HepG2 (cell line): Measurements from ENCODE around the gene ANKRD52. TPM values are rescaled to one million over a fixed set of nuclear protein-coding genes. Genes with fewer than 3 reads are reported as not detected.
A peak's percentile ranks its signal among the peaks of the same experiment; 100 is the strongest.

ENCODE experiments used
- ARID5B ChIP-seq: IDR thresholded peaks from 2 replicates; pipeline ENCODE4 v1.4.0; 2020; ENCODE audit warnings: mild to moderate bottlenecking, missing genetic modification reagents
- BRD4 ChIP-seq: sonication (generic); formaldehyde crosslinking; IDR thresholded peaks from 2 replicates; pipeline ENCODE4 v1.4.0; 2020; ENCODE audit warnings: missing genetic modification reagents
- FOXA1 ChIP-seq, 2 experiments: fragments of 450-650 bp in 1 of 2; sonication (generic) in 1 of 2; formaldehyde crosslinking in 1 of 2; IDR thresholded peaks; 2 replicates each; pipeline versions ENCODE4 v1.4.0 to v1.6.1; 2016 to 2020; ENCODE audit warnings: missing genetic modification reagents in 1 of 2
- FOXJ3 ChIP-seq: sonication (generic); formaldehyde crosslinking; IDR thresholded peaks from 2 replicates; pipeline ENCODE4 v1.4.0; 2020; ENCODE audit warnings: missing genetic modification reagents, mild to moderate bottlenecking, borderline replicate concordance
- GPN1 ChIP-seq: sonication (generic); formaldehyde crosslinking; IDR thresholded peaks from 2 replicates; pipeline ENCODE4 v1.5.1; 2020; ENCODE audit warnings: missing genetic modification reagents, borderline replicate concordance
- GZF1 ChIP-seq: sonication (generic); formaldehyde crosslinking; IDR thresholded peaks from 2 replicates; pipeline ENCODE4 v1.5.1; 2020; ENCODE audit warnings: mild to moderate bottlenecking, missing genetic modification reagents
- HDAC1 ChIP-seq: sonication (generic); formaldehyde crosslinking; IDR thresholded peaks from 2 replicates; pipeline ENCODE4 v1.5.1; 2020; ENCODE audit warnings: mild to moderate bottlenecking, missing genetic modification reagents
- KAT7 ChIP-seq: IDR thresholded peaks from 2 replicates; pipeline ENCODE4 v1.6.1; 2018; ENCODE audit warnings: borderline replicate concordance, missing compliant biosample characterization
- NFRKB ChIP-seq: fragments of 450-650 bp; IDR thresholded peaks from 2 replicates; pipeline ENCODE4 v1.6.1; 2017
- NR1H2 ChIP-seq: sonication (generic); formaldehyde crosslinking; IDR thresholded peaks from 2 replicates; pipeline ENCODE4 v1.8.1; 2022; ENCODE audit warnings: low read depth, missing genetic modification reagents, borderline replicate concordance
- NR3C1 ChIP-seq: sonication (generic); formaldehyde crosslinking; IDR thresholded peaks from 2 replicates; pipeline ENCODE4 v1.4.0; 2020; ENCODE audit warnings: missing genetic modification reagents
- RFX3 ChIP-seq: IDR thresholded peaks from 2 replicates; pipeline ENCODE4 v1.6.1; 2016; ENCODE audit warnings: missing biosample characterization, missing genetic modification reagents
- RORA ChIP-seq: sonication (generic); formaldehyde crosslinking; IDR thresholded peaks from 2 replicates; pipeline ENCODE4 v1.5.0; 2020; ENCODE audit warnings: mild to moderate bottlenecking, missing genetic modification reagents, moderate library complexity
- SP1 ChIP-seq, 2 experiments: fragments of 450-650 bp in 1 of 2; sonication (generic) in 1 of 2; formaldehyde crosslinking in 1 of 2; IDR thresholded peaks; 2 replicates each; pipeline versions ENCODE4 v1.4.0 to v1.6.1; 2016 to 2020; ENCODE audit warnings: missing genetic modification reagents in 1 of 2
- ZNF124 ChIP-seq: sonication (generic); formaldehyde crosslinking; IDR thresholded peaks from 2 replicates; pipeline ENCODE4 v1.4.0; 2020; ENCODE audit warnings: missing genetic modification reagents
- ZNF180 ChIP-seq: sonication (generic); formaldehyde crosslinking; IDR thresholded peaks from 2 replicates; pipeline ENCODE4 v1.4.0; 2020; ENCODE audit warnings: low read depth, missing genetic modification reagents, borderline replicate concordance
- ZNF558 ChIP-seq: sonication (generic); formaldehyde crosslinking; IDR thresholded peaks from 2 replicates; pipeline ENCODE4 v1.9.0; 2022; ENCODE audit warnings: mild to moderate bottlenecking, missing genetic modification reagents, borderline replicate concordance
- ZNF576 ChIP-seq: sonication (generic); formaldehyde crosslinking; IDR thresholded peaks from 2 replicates; pipeline ENCODE4 v1.4.0; 2020; ENCODE audit warnings: mild to moderate bottlenecking, missing genetic modification reagents
- ZNF660 ChIP-seq: sonication (generic); formaldehyde crosslinking; IDR thresholded peaks from 2 replicates; pipeline ENCODE4 v1.5.1; 2020; ENCODE audit warnings: mild to moderate bottlenecking, low read depth, missing genetic modification reagents, borderline replicate concordance
- polyA plus RNA-seq, 8 experiments: library from polyadenylated mRNA; depleted of rRNA in 3 of 8; stranded (reverse) in 7 of 8; unstranded in 1 of 8; fragments of >200 nt; fragmentation: Illumina TruSeq in 4 of 8; extraction: Trizol in 4 of 8; gene quantifications; 2 replicates each; pipeline versions ENCODE4 v1.2.1 to v1.2.3, GENCODE V29; 2011 to 2016; ENCODE audit warnings: low read depth in 4 of 8, missing spikeins in 1 of 8, mixed read lengths in 1 of 8; ENCODE audit not compliant: insufficient read depth in 1 of 8
- total RNA-seq, 5 experiments: library from RNA; depleted of rRNA; stranded (reverse); fragments of >200 nt; fragmentation: Illumina TruSeq; extraction: Trizol; gene quantifications; 2 replicates each; pipeline ENCODE4 v1.2.3, GENCODE V29; 2016; ENCODE audit warnings: low read depth in 1 of 5
- TF ChIP-seq, protein P1 (sequence below): sonication (generic); formaldehyde crosslinking; conservative IDR thresholded peaks from 2 replicates; pipeline ENCODE4 v1.5.0; 2020; ENCODE audit warnings: missing genetic modification reagents
- TF ChIP-seq, protein P2 (sequence below): sonication (generic); formaldehyde crosslinking; IDR thresholded peaks from 2 replicates; pipeline ENCODE4 v1.8.1; 2023; ENCODE audit warnings: mild to moderate bottlenecking, missing genetic modification reagents
- TF ChIP-seq, protein P3 (sequence below): IDR thresholded peaks from 2 replicates; pipeline ENCODE4 v1.6.1; 2016; ENCODE audit warnings: mild to moderate bottlenecking, missing biosample characterization, missing genetic modification reagents

Gene ANKRD52
- total and polyA plus RNA-seq, 2 of the 13 experiments (the other 11 are each of a cell fraction or from before 2014, with no cell fraction given) = 7.8 to 9.2 TPM

DNA sequence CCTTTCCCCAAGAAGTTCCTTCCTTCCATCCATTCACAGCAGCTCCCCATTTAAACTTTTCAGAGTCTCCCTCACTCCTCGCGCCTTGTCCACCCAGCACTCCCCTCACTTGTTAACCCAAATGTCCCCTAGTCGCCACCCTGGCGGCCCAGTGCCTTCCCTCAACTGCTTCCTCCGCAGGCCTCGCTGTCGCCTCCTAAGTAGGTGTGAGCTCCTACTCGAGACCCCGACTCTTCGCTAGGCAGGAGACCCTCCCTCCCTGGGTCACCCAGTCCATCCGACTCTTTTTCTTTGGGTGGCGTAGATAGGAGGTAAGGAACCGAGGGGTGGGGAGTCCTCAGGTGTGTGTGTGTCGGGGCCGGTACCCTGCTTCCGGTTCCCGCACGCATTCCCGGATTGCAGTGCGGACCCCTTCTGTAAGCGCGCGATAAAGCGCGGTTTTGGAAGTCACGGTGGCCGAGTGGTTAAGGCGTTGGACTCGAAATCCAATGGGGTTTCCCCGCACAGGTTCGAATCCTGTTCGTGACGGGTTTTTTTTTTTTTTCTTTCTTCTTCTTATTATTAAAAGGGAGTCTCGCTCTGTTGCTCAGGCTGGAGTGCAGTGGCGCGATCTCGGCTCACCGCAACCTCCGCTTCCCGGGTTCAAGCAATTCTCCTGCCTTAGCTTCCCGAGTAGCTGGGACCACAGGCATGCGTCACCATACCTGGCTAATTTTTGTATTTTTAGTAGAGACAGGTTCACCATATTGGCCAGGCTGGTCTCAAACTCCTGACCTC is 68.1 kb downstream of the ANKRD52 start (continued):
- TF ChIP-seq NR1H2 (CRISPR knock-in tag) (no peak), FOXA1 (IDR thresholded peaks at IDR 0.05) (no peak), FOXA1 (CRISPR knock-in tag; IDR thresholded peaks at IDR 0.05) (no peak), KAT7 (CRISPR knock-in tag) (peak; percentile 26; the same call in 1 of the 2 replicates), HDAC1 (CRISPR knock-in tag) (no peak; the same call in 1 of the 2 replicates), NR3C1 (CRISPR knock-in tag) (no peak), ARID5B (peak; percentile 46), RORA (CRISPR knock-in tag) (no peak), RFX3 (CRISPR knock-in tag) (no peak), ZNF576 (no peak), SP1 (IDR thresholded peaks at IDR 0.05) (no peak), SP1 (CRISPR knock-in tag; IDR thresholded peaks at IDR 0.05) (peak; percentile 18; the same call in 1 of the 2 replicates), FOXJ3 (CRISPR knock-in tag) (no peak), ZNF124 (peak; percentile 78), NFRKB (no peak), ZNF558 (no peak; the same call in 1 of the 2 replicates), GZF1 (CRISPR knock-in tag) (peak; percentile 27; the same call in 1 of the 2 replicates), GPN1 (no peak), ZNF180 (CRISPR knock-in tag) (no peak), ZNF660 (CRISPR knock-in tag) (no peak), BRD4 (CRISPR knock-in tag) (0 out of 2 replicates have a peak, but pooled peaks have one; percentile 21)
- TF ChIP-seq, protein P1, sequence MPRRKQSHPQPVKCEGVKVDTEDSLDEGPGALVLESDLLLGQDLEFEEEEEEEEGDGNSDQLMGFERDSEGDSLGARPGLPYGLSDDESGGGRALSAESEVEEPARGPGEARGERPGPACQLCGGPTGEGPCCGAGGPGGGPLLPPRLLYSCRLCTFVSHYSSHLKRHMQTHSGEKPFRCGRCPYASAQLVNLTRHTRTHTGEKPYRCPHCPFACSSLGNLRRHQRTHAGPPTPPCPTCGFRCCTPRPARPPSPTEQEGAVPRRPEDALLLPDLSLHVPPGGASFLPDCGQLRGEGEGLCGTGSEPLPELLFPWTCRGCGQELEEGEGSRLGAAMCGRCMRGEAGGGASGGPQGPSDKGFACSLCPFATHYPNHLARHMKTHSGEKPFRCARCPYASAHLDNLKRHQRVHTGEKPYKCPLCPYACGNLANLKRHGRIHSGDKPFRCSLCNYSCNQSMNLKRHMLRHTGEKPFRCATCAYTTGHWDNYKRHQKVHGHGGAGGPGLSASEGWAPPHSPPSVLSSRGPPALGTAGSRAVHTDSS = no peak
- TF ChIP-seq, protein P2, sequence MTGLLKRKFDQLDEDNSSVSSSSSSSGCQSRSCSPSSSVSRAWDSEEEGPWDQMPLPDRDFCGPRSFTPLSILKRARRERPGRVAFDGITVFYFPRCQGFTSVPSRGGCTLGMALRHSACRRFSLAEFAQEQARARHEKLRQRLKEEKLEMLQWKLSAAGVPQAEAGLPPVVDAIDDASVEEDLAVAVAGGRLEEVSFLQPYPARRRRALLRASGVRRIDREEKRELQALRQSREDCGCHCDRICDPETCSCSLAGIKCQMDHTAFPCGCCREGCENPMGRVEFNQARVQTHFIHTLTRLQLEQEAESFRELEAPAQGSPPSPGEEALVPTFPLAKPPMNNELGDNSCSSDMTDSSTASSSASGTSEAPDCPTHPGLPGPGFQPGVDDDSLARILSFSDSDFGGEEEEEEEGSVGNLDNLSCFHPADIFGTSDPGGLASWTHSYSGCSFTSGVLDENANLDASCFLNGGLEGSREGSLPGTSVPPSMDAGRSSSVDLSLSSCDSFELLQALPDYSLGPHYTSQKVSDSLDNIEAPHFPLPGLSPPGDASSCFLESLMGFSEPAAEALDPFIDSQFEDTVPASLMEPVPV (CRISPR knock-in tag) = no peak
- TF ChIP-seq, protein P3, sequence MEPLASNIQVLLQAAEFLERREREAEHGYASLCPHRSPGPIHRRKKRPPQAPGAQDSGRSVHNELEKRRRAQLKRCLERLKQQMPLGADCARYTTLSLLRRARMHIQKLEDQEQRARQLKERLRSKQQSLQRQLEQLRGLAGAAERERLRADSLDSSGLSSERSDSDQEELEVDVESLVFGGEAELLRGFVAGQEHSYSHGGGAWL = no peak; the same call in 1 of the 2 replicates
